ENCODE data around the gene RFPL1.

Gene RFPL1

GRCh38 chr22:29443861-29444792, 5.7 kb downstream of the RFPL1 start:
- no peak for DNase-seq

GRCh38 chr22:29445508-29445907, 7.1 kb downstream of the RFPL1 start:
- DNase-seq, result no peak

- no peak for DNase-seq
Measured at GRCh38 chr22:29447906-29448305, 9.5 kb downstream of the RFPL1 start.

GRCh38 chr22:29449296-29449875, 11.0 kb downstream of the RFPL1 start:
- DNase-seq, result no peak

GRCh38 chr22:29450222-29450621, 11.8 kb downstream of the RFPL1 start:
- DNase-seq, result no peak

- DNase-seq, result no peak
Measured at GRCh38 chr22:29451863-29452262, 13.5 kb downstream of the RFPL1 start.

GRCh38 chr22:29454276-29454675, 15.9 kb downstream of the RFPL1 start:
- DNase-seq, result no peak

GRCh38 chr22:29456211-29456671, 17.9 kb downstream of the RFPL1 start:
- no peak for DNase-seq

GRCh38 chr22:29457730-29458129, 19.3 kb downstream of the RFPL1 start:
- DNase-seq, result peak; percentile 12

GRCh38 chr22:29458551-29458950, 20.2 kb downstream of the RFPL1 start:
- no peak for DNase-seq

- DNase-seq, result no peak
Measured at GRCh38 chr22:29459773-29460172, 21.4 kb downstream of the RFPL1 start.

GRCh38 chr22:29461263-29461662, 22.9 kb downstream of the RFPL1 start:
- DNase-seq, result no peak

- DNase-seq, result no peak
Measured at GRCh38 chr22:29463629-29464028, 25.2 kb downstream of the RFPL1 start.

GRCh38 chr22:29464581-29464980, 26.2 kb downstream of the RFPL1 start:
- DNase-seq, result no peak

- no peak for DNase-seq
Measured at GRCh38 chr22:29469755-29470154, 31.4 kb downstream of the RFPL1 start.

GRCh38 chr22:29470159-29470855, 31.9 kb downstream of the RFPL1 start:
- peak; percentile 20 for DNase-seq

GRCh38 chr22:29473001-29473400, 34.6 kb downstream of the RFPL1 start:
- no peak for DNase-seq

- DNase-seq, result no peak
Measured at GRCh38 chr22:29475550-29475949, 37.2 kb downstream of the RFPL1 start.

GRCh38 chr22:29476116-29476515, 37.7 kb downstream of the RFPL1 start:
- no peak for DNase-seq

GRCh38 chr22:29477723-29478318, 39.4 kb downstream of the RFPL1 start:
- no peak for DNase-seq

GRCh38 chr22:29478326-29479276, 40.2 kb downstream of the RFPL1 start:
- DNase-seq, result no peak
